HepG2 (cell line): ENCODE results near the gene SPRR5. TPM values are rescaled to one million over a fixed set of nuclear protein-coding genes. Genes with fewer than 3 reads are reported as not detected.

Experiments used
- ATAC-seq: fragments of 200-7000 bp; cut with Tn5 transposase; 3 replicates; pipeline ENCODE4 v1.9.1; 2020; ENCODE audit warnings: mild to moderate bottlenecking, moderate library complexity
- BruUV-seq: library from RNA; stranded (reverse); fragments of 400-500 nt; replicated peaks from 2 replicates; lab custom pipeline; 2021; lab: Mats Ljungman, UMichigan
- CTCF ChIA-PET: fragments of 300-600 bp; formaldehyde crosslinking; extraction: SDS; loops from one replicate; lab custom pipeline; 2021; ENCODE audit warnings: low total read pairs, inconsistent platforms, low intra/inter-chr PET ratio; lab: Yijun Ruan, JAX
- POLR2A ChIA-PET: fragments of 350-600 bp; sonication (Branson Sonifier 250); formaldehyde crosslinking; loops from one replicate; lab custom pipeline; 2020; ENCODE audit warnings: antibody characterized with exemption, inconsistent platforms; lab: Yijun Ruan, JAX
- DNase-seq: peaks from one replicate; pipeline ENCODE4 v3.0.0-alpha.2; 2015; ENCODE audit warnings: low spot score
- FAIRE-seq: peaks from 3 replicates; lab custom pipeline; 2011; peaks lifted over from hg19 to GRCh38; lab: Jason Lieb, UNC
- H2AFZ ChIP-seq: one replicate; pipeline ENCODE4 v1.6.1; 2011; ENCODE audit warnings: low read length, inconsistent platforms
- H3K27ac ChIP-seq: fragments of 300-600 bp; 3 replicates; pipeline ENCODE4 v1.8.0; 2011; ENCODE audit warnings: mixed run types, mild to moderate bottlenecking, mixed read lengths, low read length, inconsistent platforms; ENCODE audit not compliant: insufficient read depth; ENCODE audit errors: extremely low read length
- H3K27me3 ChIP-seq, 2 experiments: fragments of 200-600 bp in 1 of 2; 2 replicates in 1 of 2; 3 replicates in 1 of 2; pipeline versions ENCODE4 v1.6.0 to v1.8.0; 2011; ENCODE audit warnings: low read length in 2 of 2, mild to moderate bottlenecking in 2 of 2, moderate library complexity in 2 of 2, inconsistent platforms in 1 of 2; ENCODE audit not compliant: insufficient read depth in 2 of 2, control insufficient read depth in 1 of 2
- H3K36me3 ChIP-seq, 2 experiments: fragments of 200-600 bp in 1 of 2; replicated peaks in 1 of 2; 2 replicates in 1 of 2; 3 replicates in 1 of 2; pipeline versions ENCODE4 v1.5.1 to v1.8.0; 2011; ENCODE audit warnings: low read length in 2 of 2, inconsistent platforms in 1 of 2; ENCODE audit not compliant: insufficient read depth in 2 of 2, control insufficient read depth in 1 of 2
- H3K4me1 ChIP-seq: 2 replicates; pipeline ENCODE4 v1.5.1; 2012; ENCODE audit warnings: low read length, inconsistent platforms; ENCODE audit not compliant: insufficient read depth
- H3K4me2 ChIP-seq: 2 replicates; pipeline ENCODE4 v1.6.0; 2011; ENCODE audit warnings: low read depth, low read length, inconsistent platforms
- H3K4me3 ChIP-seq, 3 experiments: fragments of 200-600 bp in 1 of 3; sonication (generic), shearing (Covaris generic) in 1 of 3; replicated peaks in 1 of 3; 2 replicates each; pipeline ENCODE4 v1.5.1; 2011 to 2016; ENCODE audit warnings: low read length in 3 of 3, inconsistent platforms in 2 of 3, low read depth in 2 of 3, mild to moderate bottlenecking in 2 of 3, control low read depth in 1 of 3, mixed read lengths in 1 of 3; ENCODE audit not compliant: insufficient read depth in 1 of 3
- H3K79me2 ChIP-seq: one replicate; pipeline ENCODE4 v1.6.1; 2011; ENCODE audit warnings: low read length, inconsistent platforms; ENCODE audit not compliant: insufficient read depth
- H3K9ac ChIP-seq: 2 replicates; pipeline ENCODE4 v1.6.0; 2011; ENCODE audit warnings: mild to moderate bottlenecking, low read depth, low read length, inconsistent platforms; ENCODE audit not compliant: insufficient read depth
- H3K9me3 ChIP-seq: 2 replicates; pipeline ENCODE4 v1.5.1; 2012; ENCODE audit warnings: mild to moderate bottlenecking, low read length
- H4K20me1 ChIP-seq: 2 replicates; pipeline ENCODE4 v1.6.0; 2011; ENCODE audit warnings: inconsistent platforms, mild to moderate bottlenecking, low read length, moderate library complexity; ENCODE audit not compliant: insufficient read depth
- AFF4 ChIP-seq: sonication (generic); formaldehyde crosslinking; IDR thresholded peaks from 2 replicates; pipeline ENCODE4 v1.4.0; 2020; ENCODE audit warnings: missing genetic modification reagents
- ELF4 ChIP-seq: sonication (generic); formaldehyde crosslinking; IDR thresholded peaks from 2 replicates; pipeline ENCODE4 v1.5.0; 2020; ENCODE audit warnings: missing genetic modification reagents, mild to moderate bottlenecking, moderate library complexity, borderline replicate concordance
- GPN1 ChIP-seq: sonication (generic); formaldehyde crosslinking; IDR thresholded peaks from 2 replicates; pipeline ENCODE4 v1.5.1; 2020; ENCODE audit warnings: missing genetic modification reagents, borderline replicate concordance
- KLF15 ChIP-seq: sonication (generic); formaldehyde crosslinking; IDR thresholded peaks from 2 replicates; pipeline ENCODE4 v1.8.1; 2023; ENCODE audit warnings: borderline replicate concordance, mild to moderate bottlenecking, inconsistent platforms, missing genetic modification reagents, mixed read lengths
- NFRKB ChIP-seq: fragments of 450-650 bp; IDR thresholded peaks from 2 replicates; pipeline ENCODE4 v1.6.1; 2017
- WIZ ChIP-seq: sonication (generic); formaldehyde crosslinking; IDR thresholded peaks from 2 replicates; pipeline ENCODE4 v1.5.1; 2020; ENCODE audit warnings: mild to moderate bottlenecking, missing genetic modification reagents
- ZNF225 ChIP-seq: sonication (generic); formaldehyde crosslinking; IDR thresholded peaks from 2 replicates; pipeline ENCODE4 v1.4.0; 2020; ENCODE audit warnings: mild to moderate bottlenecking, missing genetic modification reagents
- ZNF230 ChIP-seq: sonication (generic); formaldehyde crosslinking; IDR thresholded peaks from 2 replicates; pipeline ENCODE4 v1.4.0; 2020; ENCODE audit warnings: mild to moderate bottlenecking, missing genetic modification reagents
- ZNF354B ChIP-seq: sonication (generic); formaldehyde crosslinking; IDR thresholded peaks from 2 replicates; pipeline ENCODE4 v1.8.0; 2022; ENCODE audit warnings: mild to moderate bottlenecking, missing genetic modification reagents
- ZNF709 ChIP-seq: sonication (generic); formaldehyde crosslinking; IDR thresholded peaks from 2 replicates; pipeline ENCODE4 v1.5.0; 2020; ENCODE audit warnings: mild to moderate bottlenecking, missing genetic modification reagents
- ZSCAN9 ChIP-seq: IDR thresholded peaks from 2 replicates; pipeline ENCODE4 v1.6.1; 2016; ENCODE audit warnings: borderline replicate concordance
- in situ Hi-C: cut with HindIII; loops from 2 replicates; pipeline ENCODE4 v1.10.0; 2017; ENCODE audit warnings: low pct_unique_long_range_greater_than_20kb; ENCODE audit not compliant: extremely low pct_ligation_motif_present
- intact Hi-C: fragments of 100-400 bp; cut with micrococcal nuclease; formaldehyde crosslinking; loops from one replicate; pipeline ENCODE4 v1.10.0; 2022; ENCODE audit not compliant: unreplicated experiment
- polyA plus RNA-seq, 8 experiments: library from polyadenylated mRNA; depleted of rRNA in 3 of 8; stranded (reverse) in 7 of 8; unstranded in 1 of 8; fragments of >200 nt; fragmentation: Illumina TruSeq in 4 of 8; extraction: Trizol in 4 of 8; gene quantifications; 2 replicates each; pipeline versions ENCODE4 v1.2.1 to v1.2.3, GENCODE V29; 2011 to 2016; ENCODE audit warnings: low read depth in 4 of 8, missing spikeins in 1 of 8, mixed read lengths in 1 of 8; ENCODE audit not compliant: insufficient read depth in 1 of 8
- total RNA-seq, 5 experiments: library from RNA; depleted of rRNA; stranded (reverse); fragments of >200 nt; fragmentation: Illumina TruSeq; extraction: Trizol; gene quantifications; 2 replicates each; pipeline ENCODE4 v1.2.3, GENCODE V29; 2016; ENCODE audit warnings: low read depth in 1 of 5

The SPRR5 gene
- total and polyA plus RNA-seq, 2 of the 13 experiments (the other 11 are each of a cell fraction or from before 2014, with no cell fraction given) = not detected

- no peaks in the 10 kb centered on the region for H3K36me3 ChIP-seq
- TF ChIP-seq ZNF225 (CRISPR knock-in tag) = no peak
- no peak for TF ChIP-seq ZSCAN9 (CRISPR knock-in tag)
- no peak for TF ChIP-seq ELF4
- no peak for TF ChIP-seq KLF15
- no peak for TF ChIP-seq NFRKB
- TF ChIP-seq AFF4 = no peak
- no peak for TF ChIP-seq ZNF354B (CRISPR knock-in tag)
- TF ChIP-seq ZNF709 = no peak
- no peak for TF ChIP-seq GPN1 (CRISPR knock-in tag)
- TF ChIP-seq ZNF230 (CRISPR knock-in tag) = no peak
- TF ChIP-seq WIZ (CRISPR knock-in tag) = no peak
- no peak overlapping the region for H2AFZ ChIP-seq
- H3K4me2 ChIP-seq = no peak overlapping the region
- no peak for FAIRE-seq
- no peak overlapping the region for H3K27ac ChIP-seq
- no peak for DNase-seq
- in situ Hi-C loops = loop anchor here (10.0 kb wide), 1 partner anchor 306 kb away; no protein-coding TSS in a partner anchor
- no peaks in the 10 kb centered on the region for H3K4me1 ChIP-seq
- H3K79me2 ChIP-seq = no peaks in the 10 kb centered on the region
- H3K9me3 ChIP-seq = no peaks in the 10 kb centered on the region
- H3K9ac ChIP-seq = no peak overlapping the region
- no TSS peak for BruUV-seq
- intact Hi-C loops = no loop called here
- no peaks in the 10 kb centered on the region for H3K27me3 ChIP-seq
- CTCF ChIA-PET = no interaction called here
- POLR2A ChIA-PET = no interaction called here
- H4K20me1 ChIP-seq = no peaks in the 10 kb centered on the region
- H3K4me3 ChIP-seq = no peak overlapping the region
- ATAC-seq = no peak
Observed at GRCh38 chr1:152919071-152919470, 27.9 kb upstream of the SPRR5 start.
